HepG2 (cell line): ENCODE measurements around the gene OR10J5.

Experiments
- EP300 ChIP-seq, 3 experiments: sonication (generic) in 1 of 3; formaldehyde crosslinking in 1 of 3; IDR thresholded peaks; 2 replicates each; pipeline versions ENCODE4 v1.5.1 to v1.6.1; 2011 to 2020; ENCODE audit warnings: low read depth in 2 of 3, low read length in 2 of 3, borderline replicate concordance in 1 of 3, improper control_type of control experiment in 1 of 3, mild to moderate bottlenecking in 1 of 3, missing genetic modification reagents in 1 of 3, moderate library complexity in 1 of 3
- HDAC6 ChIP-seq: fragments of 200-600 bp; sonication (generic); IDR thresholded peaks from 2 replicates; pipeline ENCODE4 v1.7.0; 2017; ENCODE audit warnings: mild to moderate bottlenecking, antibody characterized with exemption, low read length, low read depth
- JUND ChIP-seq: sonication (generic); formaldehyde crosslinking; IDR thresholded peaks from 2 replicates; pipeline ENCODE4 v1.8.0; 2022; ENCODE audit warnings: mild to moderate bottlenecking, missing genetic modification reagents
- RFX1 ChIP-seq: fragments of 450-650 bp; IDR thresholded peaks from 2 replicates; pipeline ENCODE4 v1.6.1; 2017
- TF ChIP-seq, protein P1 (sequence below): sonication (generic); formaldehyde crosslinking; IDR thresholded peaks from 2 replicates; pipeline ENCODE4 v1.5.0; 2020; ENCODE audit warnings: mild to moderate bottlenecking, missing genetic modification reagents, moderate library complexity

DNA sequence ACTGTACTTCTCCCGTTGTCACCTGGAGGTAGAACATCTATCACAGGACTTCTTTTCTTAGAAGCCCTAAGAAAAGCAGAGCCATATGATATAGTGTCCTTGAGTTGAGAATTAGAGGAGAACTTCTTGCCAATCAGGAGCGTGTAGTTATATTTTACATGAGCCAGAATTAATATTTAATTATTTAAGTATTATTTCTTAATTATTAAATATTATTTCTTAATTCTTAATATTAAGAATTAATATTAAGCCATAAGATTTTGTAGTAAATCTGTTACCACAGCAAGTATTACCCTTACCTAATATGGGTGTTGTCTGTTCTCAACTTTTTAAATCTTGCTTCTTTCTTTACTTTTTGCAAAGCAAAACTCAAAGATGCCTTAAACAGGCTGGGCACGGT lies 41.6 kb upstream of the OR10J5 start:
- TF ChIP-seq JUND (CRISPR knock-in tag) = no peak
- TF ChIP-seq RFX1 = no peak
- TF ChIP-seq, protein P1, sequence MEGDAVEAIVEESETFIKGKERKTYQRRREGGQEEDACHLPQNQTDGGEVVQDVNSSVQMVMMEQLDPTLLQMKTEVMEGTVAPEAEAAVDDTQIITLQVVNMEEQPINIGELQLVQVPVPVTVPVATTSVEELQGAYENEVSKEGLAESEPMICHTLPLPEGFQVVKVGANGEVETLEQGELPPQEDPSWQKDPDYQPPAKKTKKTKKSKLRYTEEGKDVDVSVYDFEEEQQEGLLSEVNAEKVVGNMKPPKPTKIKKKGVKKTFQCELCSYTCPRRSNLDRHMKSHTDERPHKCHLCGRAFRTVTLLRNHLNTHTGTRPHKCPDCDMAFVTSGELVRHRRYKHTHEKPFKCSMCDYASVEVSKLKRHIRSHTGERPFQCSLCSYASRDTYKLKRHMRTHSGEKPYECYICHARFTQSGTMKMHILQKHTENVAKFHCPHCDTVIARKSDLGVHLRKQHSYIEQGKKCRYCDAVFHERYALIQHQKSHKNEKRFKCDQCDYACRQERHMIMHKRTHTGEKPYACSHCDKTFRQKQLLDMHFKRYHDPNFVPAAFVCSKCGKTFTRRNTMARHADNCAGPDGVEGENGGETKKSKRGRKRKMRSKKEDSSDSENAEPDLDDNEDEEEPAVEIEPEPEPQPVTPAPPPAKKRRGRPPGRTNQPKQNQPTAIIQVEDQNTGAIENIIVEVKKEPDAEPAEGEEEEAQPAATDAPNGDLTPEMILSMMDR = no peak
- TF ChIP-seq HDAC6 = no peak
- TF ChIP-seq EP300 (IDR thresholded peaks at IDR 0.05; ENCODE audit: low read depth in 2 of 2, low read length in 2 of 2) = no peak
- no peak for TF ChIP-seq EP300 (CRISPR knock-in tag; IDR thresholded peaks at IDR 0.05; ENCODE audit: borderline replicate concordance)
